ENCODE measurements around the gene ENTPD1.

DNA sequence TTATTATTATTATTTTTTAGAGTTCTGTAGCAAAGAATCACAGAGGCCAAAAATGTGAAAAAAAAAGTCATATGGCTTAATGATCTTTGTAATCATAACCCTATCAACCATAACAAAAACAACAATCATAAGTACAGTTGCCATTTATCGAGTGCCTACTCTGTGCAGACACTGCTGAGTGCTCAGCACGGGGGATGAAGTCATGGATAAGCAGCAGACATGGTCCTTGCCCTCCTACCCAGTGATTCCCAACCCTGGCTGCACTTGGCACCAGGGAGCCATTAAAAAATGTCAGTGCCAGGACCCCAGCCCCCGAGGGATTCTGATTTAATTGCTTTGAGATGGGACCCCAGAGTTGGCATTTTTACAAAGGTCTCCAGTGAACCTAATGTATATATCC is 38.2 kb downstream of the ENTPD1 start:
- TF ChIP-seq, protein P1, sequence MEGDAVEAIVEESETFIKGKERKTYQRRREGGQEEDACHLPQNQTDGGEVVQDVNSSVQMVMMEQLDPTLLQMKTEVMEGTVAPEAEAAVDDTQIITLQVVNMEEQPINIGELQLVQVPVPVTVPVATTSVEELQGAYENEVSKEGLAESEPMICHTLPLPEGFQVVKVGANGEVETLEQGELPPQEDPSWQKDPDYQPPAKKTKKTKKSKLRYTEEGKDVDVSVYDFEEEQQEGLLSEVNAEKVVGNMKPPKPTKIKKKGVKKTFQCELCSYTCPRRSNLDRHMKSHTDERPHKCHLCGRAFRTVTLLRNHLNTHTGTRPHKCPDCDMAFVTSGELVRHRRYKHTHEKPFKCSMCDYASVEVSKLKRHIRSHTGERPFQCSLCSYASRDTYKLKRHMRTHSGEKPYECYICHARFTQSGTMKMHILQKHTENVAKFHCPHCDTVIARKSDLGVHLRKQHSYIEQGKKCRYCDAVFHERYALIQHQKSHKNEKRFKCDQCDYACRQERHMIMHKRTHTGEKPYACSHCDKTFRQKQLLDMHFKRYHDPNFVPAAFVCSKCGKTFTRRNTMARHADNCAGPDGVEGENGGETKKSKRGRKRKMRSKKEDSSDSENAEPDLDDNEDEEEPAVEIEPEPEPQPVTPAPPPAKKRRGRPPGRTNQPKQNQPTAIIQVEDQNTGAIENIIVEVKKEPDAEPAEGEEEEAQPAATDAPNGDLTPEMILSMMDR (IDR thresholded peaks at IDR 0.05): no peak
- no peak for TF ChIP-seq ZFX (IDR thresholded peaks at IDR 0.05; ENCODE audit: borderline replicate concordance)
